ENCODE results near the gene SCFD2.
"Not testable (repeated sequence)": the region's sequence is repeated elsewhere in the genome, so short reads cannot be mapped to it uniquely, and the experiment has no call there.

SCFD2 gene

GRCh38 chr4:53004497-53005148, 361.2 kb downstream of the SCFD2 start:
- no peaks in the 10 kb centered on the region for H3K27me3 Mint-ChIP-seq
- H3K9me3 Mint-ChIP-seq = no peaks in the 10 kb centered on the region
- DNase-seq = no peak
- no peak for ATAC-seq
- no peak overlapping the region for H3K27ac Mint-ChIP-seq
- H3K4me1 Mint-ChIP-seq = no peaks in the 10 kb centered on the region
- H3K4me3 Mint-ChIP-seq = no peak overlapping the region
- peaks cover 15% of the 10 kb centered on the region for H3K36me3 Mint-ChIP-seq (ENCODE audit: low read depth)

GRCh38 chr4:53003959-53004358, 361.9 kb downstream of the SCFD2 start:
- no peak overlapping the region for H3K27ac Mint-ChIP-seq
- no peaks in the 10 kb centered on the region for H3K4me1 Mint-ChIP-seq
- DNase-seq = no peak
- no peaks in the 10 kb centered on the region for H3K27me3 Mint-ChIP-seq
- H3K36me3 Mint-ChIP-seq (ENCODE audit: low read depth) = peaks cover 18% of the 10 kb centered on the region
- no peak for ATAC-seq
- H3K4me3 Mint-ChIP-seq = no peak overlapping the region
- H3K9me3 Mint-ChIP-seq = no peaks in the 10 kb centered on the region

DNA sequence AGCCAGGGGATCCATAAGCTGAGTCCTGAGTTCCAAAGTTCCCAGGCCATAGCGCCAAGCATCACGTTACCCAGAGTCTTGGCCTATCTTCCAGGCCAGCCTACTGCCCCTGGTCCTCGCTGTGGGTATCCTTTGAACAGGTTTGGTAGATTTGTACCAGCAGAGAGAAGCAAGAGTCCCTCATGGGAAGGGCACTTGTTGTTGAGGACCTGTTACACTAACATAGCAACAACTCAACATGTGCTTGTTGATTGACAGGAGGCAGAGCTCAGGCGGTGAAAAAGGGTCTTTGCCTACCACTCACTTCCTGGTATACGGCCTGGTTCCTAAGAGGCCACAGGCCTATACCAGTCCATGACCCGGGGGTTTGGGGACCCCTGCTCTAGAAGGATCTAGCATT, 365.3 kb downstream of the SCFD2 start:
- Mint-ChIP-seq H3K36me3 (ENCODE audit: low read depth) (peaks cover 7% of the 10 kb centered on the region), H3K27ac (no peak overlapping the region)
- no peak for DNase-seq

GRCh38 chr4:52999626-53000025, 366.2 kb downstream of the SCFD2 start:
- DNase-seq (no peak), ATAC-seq (no peak)
- no peak overlapping the region for H3K4me3 Mint-ChIP-seq
- peaks cover 8% of the 10 kb centered on the region for H3K36me3 Mint-ChIP-seq (ENCODE audit: low read depth)
- no peaks in the 10 kb centered on the region for H3K9me3 Mint-ChIP-seq
- no peaks in the 10 kb centered on the region for H3K27me3 Mint-ChIP-seq
- no peaks in the 10 kb centered on the region for H3K4me1 Mint-ChIP-seq
- H3K27ac Mint-ChIP-seq = no peak overlapping the region

More for the DNA sequence above, 365.3 kb downstream of the SCFD2 start:
- ATAC-seq = no peak
- H3K4me1 Mint-ChIP-seq = no peaks in the 10 kb centered on the region
- H3K27me3 Mint-ChIP-seq = no peaks in the 10 kb centered on the region
- no peak overlapping the region for H3K4me3 Mint-ChIP-seq
- H3K9me3 Mint-ChIP-seq = no peaks in the 10 kb centered on the region

GRCh38 chr4:52998413-52998812, 367.4 kb downstream of the SCFD2 start:
- no peak for ATAC-seq
- Mint-ChIP-seq H3K4me1 (no peaks in the 10 kb centered on the region), H3K27ac (no peak overlapping the region), H3K4me3 (no peak overlapping the region), H3K9me3 (no peaks in the 10 kb centered on the region), H3K36me3 (ENCODE audit: low read depth) (peaks cover 10% of the 10 kb centered on the region), H3K27me3 (no peaks in the 10 kb centered on the region)
- no peak for DNase-seq

GRCh38 chr4:52997132-52997416, 368.8 kb downstream of the SCFD2 start:
- DNase-seq = no peak
- H3K4me1 Mint-ChIP-seq = no peaks in the 10 kb centered on the region
- H3K36me3 Mint-ChIP-seq (ENCODE audit: low read depth) = peaks cover 11% of the 10 kb centered on the region
- no peaks in the 10 kb centered on the region for H3K27me3 Mint-ChIP-seq
- ATAC-seq = no peak
- H3K4me3 Mint-ChIP-seq = no peak overlapping the region
- no peak overlapping the region for H3K27ac Mint-ChIP-seq
- no peaks in the 10 kb centered on the region for H3K9me3 Mint-ChIP-seq

DNA sequence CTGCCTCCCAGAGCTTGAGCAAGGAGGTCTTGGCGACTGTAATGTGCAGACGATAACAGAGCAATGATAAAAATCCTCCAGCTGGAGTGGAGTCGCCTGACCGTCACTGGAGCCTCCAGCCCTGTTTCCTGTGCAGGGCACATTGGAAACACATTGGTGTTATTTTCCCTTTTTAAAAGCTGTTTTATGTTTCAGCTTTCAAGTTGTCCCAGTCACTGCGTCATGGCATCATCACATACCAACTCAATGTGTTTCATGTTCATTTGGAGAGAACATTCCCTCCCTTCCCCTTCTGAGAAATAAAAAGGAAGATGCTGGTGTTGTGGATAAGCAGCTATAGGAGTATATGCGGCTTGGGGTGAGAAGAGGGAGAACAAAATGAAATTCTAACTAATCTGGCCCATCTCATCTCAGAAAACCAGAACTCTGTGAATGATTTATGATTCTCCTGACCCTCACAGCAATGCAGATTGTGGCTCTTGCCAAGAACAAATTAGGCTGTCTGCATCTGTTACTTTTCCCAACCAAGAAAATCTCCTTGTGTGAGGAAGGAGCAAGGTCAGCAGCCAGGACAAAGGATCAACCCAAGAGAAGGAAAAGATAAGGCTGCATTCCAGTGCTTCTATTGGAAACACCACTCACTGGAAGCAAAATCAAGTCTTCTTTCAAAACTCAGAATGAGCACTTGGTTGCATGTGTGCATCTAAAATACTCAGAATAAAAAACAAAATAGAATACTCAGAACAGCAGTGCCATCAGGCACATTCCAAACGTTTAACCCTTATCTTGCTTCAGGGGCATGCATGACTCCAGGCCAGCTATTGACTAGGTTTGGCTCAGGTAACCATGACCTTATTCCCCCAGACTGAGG, 369.4 kb downstream of the SCFD2 start:
- ATAC-seq = no peak
- Mint-ChIP-seq H3K9me3 (no peaks in the 10 kb centered on the region), H3K27ac (no peak overlapping the region), H3K4me3 (no peak overlapping the region), H3K4me1 (no peaks in the 10 kb centered on the region), H3K36me3 (ENCODE audit: low read depth) (peaks cover 11% of the 10 kb centered on the region), H3K27me3 (no peaks in the 10 kb centered on the region)
- DNase-seq = no peak

- ATAC-seq (no peak), DNase-seq (no peak)
- Mint-ChIP-seq H3K4me3 (no peak overlapping the region), H3K36me3 (ENCODE audit: low read depth) (peaks cover 11% of the 10 kb centered on the region), H3K27me3 (no peaks in the 10 kb centered on the region), H3K27ac (no peak overlapping the region), H3K4me1 (no peaks in the 10 kb centered on the region), H3K9me3 (no peaks in the 10 kb centered on the region)
Measured at GRCh38 chr4:52995360-52996030, 370.4 kb downstream of the SCFD2 start.

- Mint-ChIP-seq H3K36me3 (ENCODE audit: low read depth) (peaks cover 11% of the 10 kb centered on the region), H3K4me1 (no peaks in the 10 kb centered on the region), H3K27ac (no peak overlapping the region), H3K4me3 (no peak overlapping the region), H3K9me3 (no peaks in the 10 kb centered on the region), H3K27me3 (no peaks in the 10 kb centered on the region)
- DNase-seq (no peak), ATAC-seq (no peak)
Measured at GRCh38 chr4:52994567-52994966, 371.3 kb downstream of the SCFD2 start.

DNA sequence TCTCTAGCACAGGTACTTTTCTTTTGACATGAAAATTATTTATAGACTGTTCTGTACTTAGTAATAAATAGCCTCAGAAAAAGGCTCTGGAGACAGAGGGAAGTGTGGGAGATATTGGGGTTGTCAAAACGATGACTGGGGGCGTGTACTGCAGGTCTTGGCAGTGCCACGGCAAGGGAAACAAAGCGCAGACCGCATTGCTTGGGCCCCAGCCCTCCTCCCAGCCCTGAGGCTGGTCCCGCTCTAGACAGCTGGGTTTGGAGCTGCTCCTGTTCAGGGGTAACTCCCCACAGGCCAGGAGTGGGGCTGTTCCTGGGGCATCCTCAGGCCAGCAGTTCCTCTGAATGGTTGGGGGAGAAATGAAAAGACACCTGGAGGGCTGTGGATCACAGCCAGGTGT, 372.1 kb downstream of the SCFD2 start:
- peaks cover 8% of the 10 kb centered on the region for H3K36me3 Mint-ChIP-seq (ENCODE audit: low read depth)
- ATAC-seq (no peak), DNase-seq (no peak)
- no peak overlapping the region for H3K27ac Mint-ChIP-seq
- H3K4me1 Mint-ChIP-seq = no peaks in the 10 kb centered on the region
- H3K27me3 Mint-ChIP-seq = no peaks in the 10 kb centered on the region
- no peaks in the 10 kb centered on the region for H3K9me3 Mint-ChIP-seq
- no peak overlapping the region for H3K4me3 Mint-ChIP-seq

DNA sequence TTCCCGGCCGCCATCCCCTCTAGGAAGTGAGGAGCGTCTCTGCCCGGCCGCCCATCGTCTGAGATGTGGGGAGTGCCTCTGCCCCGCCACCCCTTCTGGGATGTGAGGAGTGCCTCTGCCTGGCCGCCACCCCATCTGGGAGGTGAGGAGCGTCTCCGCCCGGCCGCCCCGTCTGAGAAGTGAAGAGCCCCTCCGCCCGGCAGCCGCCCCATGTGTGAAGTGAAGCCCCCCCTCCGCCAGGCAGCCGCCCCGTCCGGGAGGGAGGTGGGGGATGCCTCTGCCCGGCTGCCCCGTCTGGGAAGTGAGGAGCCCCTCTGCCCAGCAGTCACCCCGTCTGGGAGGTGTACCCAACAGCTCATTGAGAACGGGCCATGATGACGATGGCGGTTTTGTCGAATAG, 373.3 kb downstream of the SCFD2 start:
- ATAC-seq; DNase-seq; H3K9me3 Mint-ChIP-seq; H3K27ac Mint-ChIP-seq; H3K4me1 Mint-ChIP-seq; H3K27me3 Mint-ChIP-seq; H3K36me3 Mint-ChIP-seq (ENCODE audit: low read depth); H3K4me3 Mint-ChIP-seq: not testable (repeated sequence)

GRCh38 chr4:52991472-52991871, 374.4 kb downstream of the SCFD2 start:
- H3K9me3 Mint-ChIP-seq = no peaks in the 10 kb centered on the region
- no peaks in the 10 kb centered on the region for H3K27me3 Mint-ChIP-seq
- H3K27ac Mint-ChIP-seq = no peak overlapping the region

GRCh38 chr4:52990706-52991105, 375.2 kb downstream of the SCFD2 start:
- ATAC-seq (no peak), DNase-seq (no peak)
- Mint-ChIP-seq H3K27ac (no peak overlapping the region), H3K36me3 (ENCODE audit: low read depth) (peaks cover 8% of the 10 kb centered on the region), H3K9me3 (no peaks in the 10 kb centered on the region), H3K27me3 (no peaks in the 10 kb centered on the region), H3K4me3 (no peak overlapping the region), H3K4me1 (no peaks in the 10 kb centered on the region)

More at GRCh38 chr4:52991472-52991871, 374.4 kb downstream of the SCFD2 start:
- Mint-ChIP-seq H3K36me3 (ENCODE audit: low read depth) (peaks cover 8% of the 10 kb centered on the region), H3K4me3 (no peak overlapping the region), H3K4me1 (no peaks in the 10 kb centered on the region)
- ATAC-seq (no peak), DNase-seq (no peak)

GRCh38 chr4:52989865-52990264, 376.0 kb downstream of the SCFD2 start:
- H3K36me3 Mint-ChIP-seq (ENCODE audit: low read depth) = peaks cover 6% of the 10 kb centered on the region
- H3K27me3 Mint-ChIP-seq = no peaks in the 10 kb centered on the region
- H3K9me3 Mint-ChIP-seq = no peaks in the 10 kb centered on the region
- no peak overlapping the region for H3K4me3 Mint-ChIP-seq
- ATAC-seq = no peak
- no peaks in the 10 kb centered on the region for H3K4me1 Mint-ChIP-seq
- no peak for DNase-seq
- H3K27ac Mint-ChIP-seq = no peak overlapping the region

All from activated naive CD8-positive, alpha-beta T cell treated with anti-CD3 and anti-CD28 coated beads, Interleukin-2, amount 50 U/mL, for 24 hours (primary cell).